ENCODE measurements around the gene NPIPA3.
"Not testable (repeated sequence)": the region's sequence is repeated elsewhere in the genome, so short reads cannot be mapped to it uniquely, and the experiment has no call there.

DNA sequence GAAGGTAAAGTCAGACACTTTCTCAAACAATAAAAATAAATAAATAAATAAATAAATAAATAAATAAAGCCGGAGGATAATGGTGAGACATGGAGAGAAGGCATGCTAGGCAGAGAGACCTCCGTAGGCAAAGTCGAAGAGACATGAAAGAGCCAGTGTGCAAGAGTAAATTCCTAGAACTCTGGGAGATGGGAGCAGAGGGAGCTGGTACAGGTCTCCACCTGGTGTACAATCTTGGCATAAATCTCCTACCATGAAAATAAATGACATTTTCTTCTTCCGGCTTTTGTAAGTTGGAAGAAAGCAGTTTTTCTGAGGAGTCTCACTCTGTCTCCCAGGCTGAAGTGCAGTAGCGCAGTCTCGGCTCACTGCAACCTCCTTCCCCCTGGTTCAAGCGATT, 1.4 kb upstream of the NPIPA3 start:
- TF ChIP-seq EZH2phosphoT487 (IDR thresholded peaks at IDR 0.05; ENCODE audit: insufficient read depth, low read depth); EZH2 (IDR thresholded peaks at IDR 0.05; ENCODE audit: insufficient read depth, poor library complexity, severe bottlenecking): not testable (repeated sequence)
